ENCODE data around the gene AQP1. TPM values are rescaled to one million over a fixed set of nuclear protein-coding genes. Genes with fewer than 3 reads are reported as not detected.

The AQP1 gene
- total RNA-seq, 1 donor from 2014 or later: 243 TPM

- no peak for TF ChIP-seq CTCF (IDR thresholded peaks at IDR 0.05)
- Histone ChIP-seq H3K27ac (no peak overlapping the region), H3K36me3 (no peaks in the 10 kb centered on the region), H3K27me3 (no peaks in the 10 kb centered on the region), H3K4me3 (no peak overlapping the region), H3K4me1 (no peaks in the 10 kb centered on the region), H3K9me3 (no peaks in the 10 kb centered on the region)
- intact Hi-C loops (cut with DNase I): no loop called here
- DNase-seq (ENCODE audit: extremely low spot score in 2 of 2): peak in 1 of 2 donors; percentile 61
These were observed 59.8 kb downstream of the AQP1 start for GRCh38 chr7:30971440-30971839.

GRCh38 chr7:30971840-30972563 is 60.3 kb downstream of the AQP1 start:
- DNase-seq (ENCODE audit: extremely low spot score in 2 of 2): peak in 1 of 2 donors; percentile 94
- TF ChIP-seq POLR2AphosphoS5 (IDR thresholded peaks at IDR 0.05; ENCODE audit: insufficient read depth in 1 of 2, low read depth in 1 of 2): no peak
- TF ChIP-seq POLR2A (IDR thresholded peaks at IDR 0.05): no peak
- TF ChIP-seq CTCF (IDR thresholded peaks at IDR 0.05): no peak
- intact Hi-C loops (cut with DNase I): no loop called here
- Histone ChIP-seq H3K4me1 (no peaks in the 10 kb centered on the region), H3K27ac (no peak overlapping the region), H3K9me3 (no peaks in the 10 kb centered on the region), H3K4me3 (no peak overlapping the region), H3K27me3 (no peaks in the 10 kb centered on the region), H3K36me3 (no peaks in the 10 kb centered on the region)

- intact Hi-C loops (cut with DNase I): no loop called here
- no peaks in the 10 kb centered on the region for H3K9me3 ChIP-seq
- no peaks in the 10 kb centered on the region for H3K4me1 ChIP-seq
- no peak for DNase-seq (ENCODE audit: extremely low spot score in 2 of 2)
- no peak for TF ChIP-seq POLR2AphosphoS5 (IDR thresholded peaks at IDR 0.05; ENCODE audit: insufficient read depth in 1 of 2, low read depth in 1 of 2)
- TF ChIP-seq CTCF (IDR thresholded peaks at IDR 0.05): no peak
- TF ChIP-seq POLR2A (IDR thresholded peaks at IDR 0.05): no peak
- no peaks in the 10 kb centered on the region for H3K27me3 ChIP-seq
- H3K4me3 ChIP-seq: no peak overlapping the region
- H3K27ac ChIP-seq: no peak overlapping the region
- H3K36me3 ChIP-seq: no peaks in the 10 kb centered on the region
These were observed 61.6 kb downstream of the AQP1 start for GRCh38 chr7:30973292-30973691.

GRCh38 chr7:30973791-30974604 is 62.3 kb downstream of the AQP1 start:
- TF ChIP-seq POLR2A (IDR thresholded peaks at IDR 0.05): no peak
- TF ChIP-seq POLR2AphosphoS5 (IDR thresholded peaks at IDR 0.05; ENCODE audit: insufficient read depth in 1 of 2, low read depth in 1 of 2): no peak
- no peak for TF ChIP-seq CTCF (IDR thresholded peaks at IDR 0.05)
- no peaks in the 10 kb centered on the region for H3K4me1 ChIP-seq
- H3K36me3 ChIP-seq: no peaks in the 10 kb centered on the region
- no peak overlapping the region for H3K4me3 ChIP-seq
- DNase-seq (ENCODE audit: extremely low spot score in 2 of 2): peak; percentile 74 to 91
- intact Hi-C loops (cut with DNase I): no loop called here
- H3K9me3 ChIP-seq: no peaks in the 10 kb centered on the region
- no peak overlapping the region for H3K27ac ChIP-seq
- no peaks in the 10 kb centered on the region for H3K27me3 ChIP-seq
